ENCODE results near the gene ZNF177. TPM values are rescaled to one million over a fixed set of nuclear protein-coding genes. Genes with fewer than 3 reads are reported as not detected.

The ZNF177 gene
- total RNA-seq, 1 donor from 2014 or later, result 0.79 TPM

- DNase-seq (ENCODE audit: low read depth) (no peak), FAIRE-seq (no peak)
- Histone ChIP-seq H3K36me3 (ENCODE audit: control insufficient read depth, insufficient read depth, low read length) (no peaks in the 10 kb centered on the region), H3K4me3 (ENCODE audit: low read depth, low read length) (no peak overlapping the region), H3K27me3 (ENCODE audit: control insufficient read depth, insufficient read depth, low read length) (no peaks in the 10 kb centered on the region)
- TF ChIP-seq, protein P1, sequence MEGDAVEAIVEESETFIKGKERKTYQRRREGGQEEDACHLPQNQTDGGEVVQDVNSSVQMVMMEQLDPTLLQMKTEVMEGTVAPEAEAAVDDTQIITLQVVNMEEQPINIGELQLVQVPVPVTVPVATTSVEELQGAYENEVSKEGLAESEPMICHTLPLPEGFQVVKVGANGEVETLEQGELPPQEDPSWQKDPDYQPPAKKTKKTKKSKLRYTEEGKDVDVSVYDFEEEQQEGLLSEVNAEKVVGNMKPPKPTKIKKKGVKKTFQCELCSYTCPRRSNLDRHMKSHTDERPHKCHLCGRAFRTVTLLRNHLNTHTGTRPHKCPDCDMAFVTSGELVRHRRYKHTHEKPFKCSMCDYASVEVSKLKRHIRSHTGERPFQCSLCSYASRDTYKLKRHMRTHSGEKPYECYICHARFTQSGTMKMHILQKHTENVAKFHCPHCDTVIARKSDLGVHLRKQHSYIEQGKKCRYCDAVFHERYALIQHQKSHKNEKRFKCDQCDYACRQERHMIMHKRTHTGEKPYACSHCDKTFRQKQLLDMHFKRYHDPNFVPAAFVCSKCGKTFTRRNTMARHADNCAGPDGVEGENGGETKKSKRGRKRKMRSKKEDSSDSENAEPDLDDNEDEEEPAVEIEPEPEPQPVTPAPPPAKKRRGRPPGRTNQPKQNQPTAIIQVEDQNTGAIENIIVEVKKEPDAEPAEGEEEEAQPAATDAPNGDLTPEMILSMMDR (IDR thresholded peaks at IDR 0.05; ENCODE audit: insufficient read depth, low read length, severe bottlenecking), result no peak
These were observed 10.3 kb upstream of the ZNF177 start for GRCh38 chr19:9352505-9352904.

DNA sequence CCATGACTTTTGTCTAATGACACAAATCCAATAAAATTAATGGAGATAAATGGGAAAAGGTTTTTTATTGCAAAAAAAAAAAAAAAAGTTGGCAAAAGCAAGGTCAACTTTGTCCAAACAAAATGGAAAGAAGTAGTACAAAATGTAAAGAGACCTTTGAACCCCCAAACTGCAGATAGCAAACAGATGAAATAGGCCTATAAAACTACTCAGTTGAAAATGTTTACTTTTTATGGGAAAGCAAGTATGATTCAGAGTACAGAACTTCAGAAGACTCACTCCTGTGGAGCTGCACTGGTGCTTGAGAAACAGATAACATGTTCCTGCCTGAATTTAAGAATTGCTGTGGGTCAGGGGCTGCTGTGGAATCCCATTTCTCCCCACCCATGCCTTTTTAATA, 9.8 kb upstream of the ZNF177 start:
- Histone ChIP-seq H3K36me3 (ENCODE audit: control insufficient read depth, insufficient read depth, low read length) (no peaks in the 10 kb centered on the region), H3K4me3 (ENCODE audit: low read depth, low read length) (no peak overlapping the region), H3K27me3 (ENCODE audit: control insufficient read depth, insufficient read depth, low read length) (no peaks in the 10 kb centered on the region)
- TF ChIP-seq, protein P1 (IDR thresholded peaks at IDR 0.05; ENCODE audit: insufficient read depth, low read length, severe bottlenecking), result no peak
- FAIRE-seq (no peak), DNase-seq (ENCODE audit: low read depth) (no peak)

DNA sequence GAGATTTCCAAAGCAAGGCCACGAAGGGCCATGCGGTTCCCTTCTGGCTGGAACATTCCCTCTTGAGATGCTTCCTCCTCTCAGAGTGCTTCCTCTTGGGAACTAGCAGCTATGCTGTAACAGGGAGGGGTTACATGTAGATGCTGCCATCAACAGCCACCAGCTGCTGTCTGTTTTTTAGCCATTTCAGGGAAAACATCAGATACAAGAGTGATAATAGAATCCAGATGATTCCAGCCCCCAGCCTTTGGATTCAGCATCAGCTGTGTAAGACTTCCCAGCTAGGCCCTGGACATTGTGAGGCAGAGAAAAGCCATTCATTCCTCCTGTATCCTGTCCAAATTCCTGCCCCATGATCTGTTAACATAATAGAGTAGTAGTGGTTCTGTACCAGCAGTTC, 8.2 kb upstream of the ZNF177 start:
- Histone ChIP-seq H3K36me3 (ENCODE audit: control insufficient read depth, insufficient read depth, low read length) (no peaks in the 10 kb centered on the region), H3K27me3 (ENCODE audit: control insufficient read depth, insufficient read depth, low read length) (no peaks in the 10 kb centered on the region), H3K4me3 (ENCODE audit: low read depth, low read length) (no peak overlapping the region)
- TF ChIP-seq, protein P1 (IDR thresholded peaks at IDR 0.05; ENCODE audit: insufficient read depth, low read length, severe bottlenecking), result no peak
- DNase-seq (ENCODE audit: low read depth), result no peak
- FAIRE-seq, result no peak

DNA sequence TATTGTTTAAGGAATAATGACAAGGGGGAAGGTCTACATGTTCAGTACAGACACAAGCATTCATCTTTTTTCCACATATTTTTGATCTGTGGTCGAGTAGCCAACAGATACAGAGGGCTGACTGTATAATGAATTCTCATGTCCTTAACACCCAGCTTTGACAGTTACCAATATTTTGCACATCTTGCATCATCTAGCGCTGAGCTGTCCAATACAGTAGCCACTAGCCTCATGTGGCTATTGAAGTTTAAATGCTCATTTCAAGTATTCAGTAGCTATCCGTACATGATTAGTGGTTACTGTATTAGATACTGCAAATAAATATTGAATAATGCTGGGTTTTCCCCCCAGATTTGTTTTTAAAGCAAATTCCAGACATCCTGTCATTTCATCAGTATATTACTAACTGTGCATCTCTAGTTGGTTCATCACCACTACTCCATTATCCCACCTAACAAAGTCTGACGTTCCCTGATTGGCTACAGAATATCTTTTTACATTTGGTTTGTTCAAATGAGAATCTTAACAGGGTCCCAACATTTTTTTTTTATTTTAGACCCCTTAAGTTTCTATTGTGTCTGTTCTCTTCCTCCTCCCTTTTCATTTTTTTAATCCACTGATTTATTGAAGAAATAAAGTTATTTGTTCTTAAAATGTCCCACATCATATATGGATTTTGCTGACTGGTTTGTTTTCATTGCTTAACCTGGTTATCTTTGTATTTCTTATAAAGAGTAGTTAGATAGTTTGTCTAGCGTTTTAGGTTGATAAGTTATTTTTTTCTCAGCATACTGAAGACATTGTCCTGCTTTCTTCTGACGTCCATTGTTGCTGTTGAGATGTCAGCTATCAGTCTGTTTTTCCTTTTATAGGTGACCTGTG, 8.2 kb downstream of the ZNF177 start:
- no peaks in the 10 kb centered on the region for H3K27me3 ChIP-seq (ENCODE audit: control insufficient read depth, insufficient read depth, low read length)
- H3K36me3 ChIP-seq (ENCODE audit: control insufficient read depth, insufficient read depth, low read length), result no peaks in the 10 kb centered on the region
- DNase-seq (ENCODE audit: low read depth) (no peak), FAIRE-seq (no peak)
- TF ChIP-seq, protein P1 (IDR thresholded peaks at IDR 0.05; ENCODE audit: insufficient read depth, low read length, severe bottlenecking), result no peak
- H3K4me3 ChIP-seq (ENCODE audit: low read depth, low read length), result no peak overlapping the region

DNA sequence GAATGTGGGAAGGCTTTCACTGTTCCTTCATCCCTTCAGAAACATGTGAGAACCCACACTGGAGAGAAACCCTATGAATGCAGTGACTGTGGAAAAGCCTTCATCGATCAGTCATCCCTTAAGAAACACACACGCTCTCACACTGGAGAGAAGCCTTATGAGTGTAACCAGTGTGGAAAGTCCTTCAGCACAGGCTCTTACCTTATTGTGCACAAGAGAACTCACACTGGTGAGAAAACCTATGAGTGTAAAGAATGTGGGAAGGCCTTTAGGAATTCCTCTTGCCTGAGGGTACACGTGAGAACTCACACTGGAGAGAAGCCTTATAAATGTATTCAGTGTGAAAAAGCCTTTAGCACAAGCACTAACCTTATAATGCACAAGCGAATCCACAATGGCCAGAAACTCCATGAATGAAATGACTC, 18.6 kb downstream of the ZNF177 start:
- DNase-seq (ENCODE audit: low read depth) (no peak), FAIRE-seq (no peak)
- Histone ChIP-seq H3K27me3 (ENCODE audit: control insufficient read depth, insufficient read depth, low read length) (no peaks in the 10 kb centered on the region), H3K4me3 (ENCODE audit: low read depth, low read length) (no peak overlapping the region), H3K36me3 (ENCODE audit: control insufficient read depth, insufficient read depth, low read length) (peaks cover 7% of the 10 kb centered on the region)
- TF ChIP-seq, protein P1 (IDR thresholded peaks at IDR 0.05; ENCODE audit: insufficient read depth, low read length, severe bottlenecking), result no peak
